ENCODE measurements around the gene MLF2. TPM values are rescaled to one million over a fixed set of nuclear protein-coding genes. Genes with fewer than 3 reads are reported as not detected.
"Not testable (repeated sequence)": the region's sequence is repeated elsewhere in the genome, so short reads cannot be mapped to it uniquely, and the experiment has no call there.

MLF2 gene
- total RNA-seq, 1 donor from 2014 or later = 175 TPM

- no peak for DNase-seq (ENCODE audit: low spot score)
Observed at GRCh38 chr12:6734506-6735387, 18.2 kb downstream of the MLF2 start.

- no peak for DNase-seq (ENCODE audit: low spot score)
Observed at GRCh38 chr12:6730169-6730568, 22.8 kb downstream of the MLF2 start.

- no peak for DNase-seq (ENCODE audit: low spot score)
Observed at GRCh38 chr12:6729186-6729585, 23.8 kb downstream of the MLF2 start.

GRCh38 chr12:6725350-6725749 is 27.6 kb downstream of the MLF2 start:
- no peak for DNase-seq (ENCODE audit: low spot score)

- peak; percentile 14 for DNase-seq (ENCODE audit: low spot score)
Observed at GRCh38 chr12:6724409-6724797, 28.5 kb downstream of the MLF2 start.

- peak; percentile 99 for DNase-seq (ENCODE audit: low spot score)
Observed at GRCh38 chr12:6723607-6724408, 29.1 kb downstream of the MLF2 start, which contains the start of gene COPS7A. TSS of gene COPS7A (plus strand) at chr12:6724046. CDS start at chr12:6724657, 611 bp downstream.

GRCh38 chr12:6722863-6723262 is 30.1 kb downstream of the MLF2 start:
- DNase-seq (ENCODE audit: low spot score) = no peak

- DNase-seq (ENCODE audit: low spot score) = no peak
Observed at GRCh38 chr12:6716874-6717437, 36.0 kb downstream of the MLF2 start.

GRCh38 chr12:6716031-6716873 is 36.7 kb downstream of the MLF2 start:
- DNase-seq (ENCODE audit: low spot score) = not testable (repeated sequence)

- no peak for DNase-seq (ENCODE audit: low spot score)
Observed at GRCh38 chr12:6708960-6709394, 44.0 kb downstream of the MLF2 start.

- not testable (repeated sequence) for DNase-seq (ENCODE audit: low spot score)
Observed at GRCh38 chr12:6708351-6708750, 44.6 kb downstream of the MLF2 start.

- DNase-seq (ENCODE audit: low spot score) = no peak
Observed at GRCh38 chr12:6703631-6704030, 49.3 kb downstream of the MLF2 start.

GRCh38 chr12:6701078-6701768 is 51.7 kb downstream of the MLF2 start:
- DNase-seq (ENCODE audit: low spot score) = no peak

GRCh38 chr12:6700646-6701051 is 52.3 kb downstream of the MLF2 start, which contains the start of gene PIANP:
TSS of gene PIANP (minus strand) at chr12:6700815. CDS start at chr12:6698061, 2,754 bp downstream.
- peak; percentile 21 for DNase-seq (ENCODE audit: low spot score)

- DNase-seq (ENCODE audit: low spot score) = no peak
Observed at GRCh38 chr12:6699989-6700645, 52.8 kb downstream of the MLF2 start.

GRCh38 chr12:6699259-6699988 is 53.5 kb downstream of the MLF2 start:
- no peak for DNase-seq (ENCODE audit: low spot score)

GRCh38 chr12:6698352-6699046 is 54.4 kb downstream of the MLF2 start:
- DNase-seq (ENCODE audit: low spot score) = no peak
